Tongue (tissue), 3 donors: ENCODE data around the gene DCAF17. TPM values are rescaled to one million over a fixed set of nuclear protein-coding genes. Genes with fewer than 3 reads are reported as not detected.
"Not testable (repeated sequence)": the region's sequence is repeated elsewhere in the genome, so short reads cannot be mapped to it uniquely, and the experiment has no call there.

ENCODE experiments used
- DNase-seq: peaks from one replicate; pipeline ENCODE4 v3.0.0-alpha.2; 2015
- small RNA-seq: library from RNA; depleted of rRNA; stranded (forward); fragments of <200 nt; gene quantifications from one replicate; pipeline ENCODE3, GENCODE V24; 2014; ENCODE audit warnings: low replicate concordance
- total RNA-seq: library from RNA; depleted of rRNA; stranded (reverse); fragments of >200 nt; gene quantifications from one replicate; pipeline ENCODE4 v1.2.3, GENCODE V29; 2014

The DCAF17 gene
- total RNA-seq, 1 donor from 2014 or later, result 30.5 TPM

GRCh38 chr2:171514908-171515582 lies 81.0 kb downstream of the DCAF17 start:
- DNase-seq, result no peak

GRCh38 chr2:171515672-171516298 lies 81.8 kb downstream of the DCAF17 start:
- DNase-seq, result no peak

GRCh38 chr2:171516793-171517192 lies 82.8 kb downstream of the DCAF17 start:
- DNase-seq, result no peak

GRCh38 chr2:171520471-171520870 lies 86.4 kb downstream of the DCAF17 start:
- DNase-seq, result no peak

GRCh38 chr2:171521361-171522051 lies 87.5 kb downstream of the DCAF17 start:
- DNase-seq, result no peak

GRCh38 chr2:171522052-171522787 lies 88.2 kb downstream of the DCAF17 start, which contains the start of gene CYBRD1:
CYBRD1 (plus strand) TSS chr2:171522474; CDS start chr2:171522546, 72 bp downstream.
- peak; percentile 90 for DNase-seq

GRCh38 chr2:171522788-171523087 lies 88.7 kb downstream of the DCAF17 start:
- peak; percentile 57 for DNase-seq

GRCh38 chr2:171523088-171524017 lies 89.3 kb downstream of the DCAF17 start:
- DNase-seq, result peak; percentile 84

GRCh38 chr2:171524018-171524401 lies 90.0 kb downstream of the DCAF17 start:
- DNase-seq, result no peak

GRCh38 chr2:171529914-171530313 lies 95.9 kb downstream of the DCAF17 start:
- DNase-seq, result no peak

GRCh38 chr2:171530378-171530777 lies 96.4 kb downstream of the DCAF17 start:
- DNase-seq, result no peak

GRCh38 chr2:171530859-171531258 lies 96.8 kb downstream of the DCAF17 start:
- not testable (repeated sequence) for DNase-seq

- DNase-seq, result no peak
Measured at GRCh38 chr2:171531291-171531690, 97.3 kb downstream of the DCAF17 start.

GRCh38 chr2:171531836-171532450 lies 97.9 kb downstream of the DCAF17 start:
- no peak for DNase-seq

GRCh38 chr2:171533331-171533730 lies 99.3 kb downstream of the DCAF17 start:
- DNase-seq, result no peak

Small RNA genes within 50 kb of the gene (small RNA-seq; reads per million reads assigned to genes)
- gene AC007969.2, result not detected

Other genes starting within 250 kb of the DCAF17 start
- gene METTL8, start 236 bp upstream of the DCAF17 start, total RNA-seq, result 18.7 TPM
- gene CYBRD1, start 88.2 kb downstream of the DCAF17 start, total RNA-seq, result 122 TPM